COR-L47 (cell line): ENCODE measurements around the gene DPEP3.
"Not testable (repeated sequence)": the region's sequence is repeated elsewhere in the genome, so short reads cannot be mapped to it uniquely, and the experiment has no call there.

Experiments
- DNase-seq: peaks from one replicate; lab custom pipeline; 2025; lab: John Stamatoyannopoulos, UW

The DPEP3 gene

GRCh38 chr16:67944690-67945391, 35.5 kb downstream of the DPEP3 start:
- no peak for DNase-seq

- DNase-seq = no peak
Measured at GRCh38 chr16:67943619-67944504, 36.4 kb downstream of the DPEP3 start, which contains the start of gene LCAT. Gene LCAT (minus strand): TSS chr16:67944120. CDS start chr16:67944101, 19 bp downstream.

GRCh38 chr16:67943256-67943618, 37.1 kb downstream of the DPEP3 start:
- DNase-seq = no peak

- DNase-seq = no peak
Measured at GRCh38 chr16:67942510-67943255, 37.6 kb downstream of the DPEP3 start.

GRCh38 chr16:67942200-67942509, 38.1 kb downstream of the DPEP3 start:
- DNase-seq = no peak

- DNase-seq = no peak
Measured at GRCh38 chr16:67941469-67942199, 38.7 kb downstream of the DPEP3 start.

- no peak for DNase-seq
Measured at GRCh38 chr16:67940446-67941089, 39.7 kb downstream of the DPEP3 start.

- no peak for DNase-seq
Measured at GRCh38 chr16:67939507-67940445, 40.5 kb downstream of the DPEP3 start.

GRCh38 chr16:67937713-67938112, 42.6 kb downstream of the DPEP3 start:
- not testable (repeated sequence) for DNase-seq

- no peak for DNase-seq
Measured at GRCh38 chr16:67936880-67937605, 43.3 kb downstream of the DPEP3 start.

GRCh38 chr16:67936124-67936879, 44.0 kb downstream of the DPEP3 start, which contains the start of gene PSMB10:
Gene PSMB10 (minus strand): TSS chr16:67936850. CDS start chr16:67936749, 101 bp downstream.
- DNase-seq = peak; percentile 31

GRCh38 chr16:67935402-67936123, 44.7 kb downstream of the DPEP3 start:
- DNase-seq = peak; percentile 99

- DNase-seq = no peak
Measured at GRCh38 chr16:67935101-67935401, 45.2 kb downstream of the DPEP3 start.

GRCh38 chr16:67934306-67935100, 45.8 kb downstream of the DPEP3 start:
- no peak for DNase-seq

- no peak for DNase-seq
Measured at GRCh38 chr16:67933805-67934204, 46.5 kb downstream of the DPEP3 start.

- DNase-seq = no peak
Measured at GRCh38 chr16:67932462-67932840, 47.8 kb downstream of the DPEP3 start.

GRCh38 chr16:67931712-67932461, 48.4 kb downstream of the DPEP3 start, which contains the start of gene CTRL:
Gene CTRL (minus strand): TSS chr16:67931862. CDS start chr16:67931852, 10 bp downstream.
- DNase-seq = no peak
